ENCODE measurements around the gene IQGAP2.
"Not testable (repeated sequence)": the region's sequence is repeated elsewhere in the genome, so short reads cannot be mapped to it uniquely, and the experiment has no call there.

Gene IQGAP2

DNA sequence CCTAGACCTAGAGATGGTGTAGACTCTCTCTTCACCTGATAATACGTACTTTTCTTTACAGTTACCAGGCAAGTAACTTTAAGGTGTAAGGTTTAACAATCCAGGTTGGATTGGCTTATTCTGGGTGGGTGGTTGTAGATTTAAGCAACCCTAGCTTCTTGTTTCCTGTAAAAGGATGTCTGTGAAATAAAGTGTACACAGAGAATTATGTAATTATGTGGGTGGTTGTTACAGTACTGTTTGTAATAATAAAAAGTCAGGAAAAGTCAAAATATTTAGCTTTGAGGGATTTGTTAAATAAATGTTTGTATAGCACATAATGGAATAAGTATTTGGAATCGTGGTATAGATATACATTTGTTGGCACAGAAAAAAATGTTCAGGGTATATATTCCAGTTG is 269.2 kb downstream of the IQGAP2 start:
- DNase-seq: no peak

DNA sequence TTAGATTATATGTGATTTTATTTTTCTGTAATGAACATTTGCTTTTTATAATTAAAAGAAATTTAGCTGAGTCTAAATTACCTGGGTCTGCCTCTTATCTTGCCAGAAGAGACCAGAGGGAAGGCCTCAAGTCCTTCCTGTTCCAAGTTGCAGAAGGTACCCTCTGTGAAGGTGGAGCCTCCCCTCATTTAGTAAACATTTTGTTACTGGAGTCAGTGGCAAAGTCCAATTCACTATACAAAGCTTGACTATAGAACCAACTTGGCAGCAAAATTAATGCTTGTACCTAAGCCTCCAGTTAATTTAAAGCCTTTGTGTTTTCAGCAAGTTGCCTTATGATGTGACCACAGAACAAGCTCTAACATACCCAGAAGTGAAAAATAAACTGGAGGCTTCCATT is 270.0 kb downstream of the IQGAP2 start:
- DNase-seq: no peak

DNA sequence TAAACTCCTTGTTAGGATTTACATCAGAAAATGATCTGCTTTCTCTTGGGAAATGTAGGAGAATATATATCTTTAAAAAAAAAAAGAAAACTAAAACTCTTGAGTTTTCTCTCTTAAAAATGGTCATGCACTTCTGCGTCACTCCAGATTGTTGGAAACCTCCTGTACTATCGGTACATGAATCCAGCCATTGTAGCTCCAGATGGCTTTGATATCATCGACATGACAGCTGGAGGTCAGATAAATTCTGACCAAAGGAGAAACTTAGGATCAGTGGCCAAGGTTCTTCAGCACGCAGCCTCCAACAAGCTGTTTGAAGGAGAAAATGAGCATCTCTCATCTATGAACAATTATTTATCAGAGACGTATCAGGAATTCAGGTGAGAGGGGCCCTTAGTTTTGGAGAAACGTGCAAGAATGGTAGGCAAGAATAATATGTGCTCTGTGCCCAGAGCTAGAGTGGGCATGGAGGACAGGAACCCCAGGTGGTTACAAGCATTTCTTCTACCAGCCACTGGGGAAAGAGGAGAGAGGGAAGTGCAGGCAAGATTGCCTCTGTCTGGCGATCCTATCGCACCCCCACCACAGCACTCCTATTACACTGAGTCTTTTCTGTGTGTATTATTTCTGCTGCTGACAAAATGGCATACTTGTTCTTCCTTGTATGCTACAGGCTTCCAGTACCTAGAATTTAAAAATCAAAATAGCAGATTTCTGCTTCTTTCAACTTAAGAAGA is 271.4 kb downstream of the IQGAP2 start:
- DNase-seq: no peak

DNA sequence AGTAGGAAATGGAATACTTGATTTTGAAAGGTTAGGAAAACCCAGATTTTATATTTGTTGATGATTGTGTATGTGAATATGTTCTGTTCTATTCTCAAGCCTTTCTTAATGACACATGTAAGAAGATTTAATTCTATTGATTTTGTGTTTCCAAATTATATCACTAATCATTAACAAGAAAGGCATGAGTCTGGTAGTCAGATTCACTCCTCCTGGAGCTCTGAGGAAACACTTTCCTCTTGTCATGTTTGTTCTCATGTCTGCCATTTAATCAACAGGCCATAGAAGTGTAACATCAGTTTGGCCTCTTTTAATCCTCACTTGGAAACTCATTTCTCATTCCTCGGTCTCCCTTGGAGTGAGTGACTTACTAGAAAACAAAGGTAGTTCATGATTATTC is 272.3 kb downstream of the IQGAP2 start:
- DNase-seq: no peak

DNA sequence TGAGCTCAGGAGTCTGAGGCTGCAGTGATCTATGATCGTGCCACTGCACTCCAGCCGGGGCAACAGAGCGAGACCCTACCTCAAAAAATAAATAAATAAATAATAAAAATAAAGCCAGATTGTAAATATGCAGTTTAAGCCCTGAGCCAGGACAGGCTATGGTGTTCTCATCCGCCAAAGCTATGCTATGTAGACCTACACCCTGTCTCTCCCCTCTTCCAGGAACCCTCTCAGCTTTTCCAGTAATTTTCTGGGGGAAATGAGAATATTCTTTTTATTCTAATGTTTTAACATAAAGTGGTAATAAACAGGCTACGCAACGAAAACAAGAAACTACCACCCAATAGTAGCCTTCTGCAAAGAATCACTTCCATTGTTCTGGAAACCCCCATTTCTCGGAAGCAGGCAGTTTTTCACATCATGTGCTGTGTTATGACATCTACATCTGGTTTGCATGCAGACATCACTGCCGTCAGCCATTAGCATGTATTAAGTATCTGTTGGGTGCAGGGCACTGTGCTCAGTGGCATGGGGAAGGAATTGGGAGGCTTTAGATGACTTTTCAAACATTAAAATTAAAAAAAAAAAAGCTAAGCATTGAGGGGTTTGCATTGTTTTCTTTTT is 274.9 kb downstream of the IQGAP2 start:
- DNase-seq: no peak

DNA sequence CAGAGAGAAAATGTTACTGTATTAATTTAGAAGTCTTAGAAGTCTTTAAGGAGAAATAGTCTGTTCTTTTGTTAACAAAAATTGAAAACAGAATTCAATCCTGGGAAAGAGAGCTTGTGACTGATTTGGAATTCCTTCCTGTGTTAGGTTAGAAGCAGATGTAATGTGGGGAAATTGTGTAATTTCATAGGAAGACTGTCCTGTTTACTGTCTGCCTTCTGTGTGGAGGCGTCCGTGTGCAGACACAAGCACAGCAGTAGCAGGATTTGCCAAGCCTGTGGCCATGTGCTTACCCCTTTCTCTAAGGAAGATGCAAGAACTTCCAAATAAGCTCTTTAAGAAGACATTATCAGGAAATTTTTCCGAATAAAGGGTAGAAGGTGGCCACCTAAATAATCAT is 276.1 kb downstream of the IQGAP2 start:
- DNase-seq: no peak

DNA sequence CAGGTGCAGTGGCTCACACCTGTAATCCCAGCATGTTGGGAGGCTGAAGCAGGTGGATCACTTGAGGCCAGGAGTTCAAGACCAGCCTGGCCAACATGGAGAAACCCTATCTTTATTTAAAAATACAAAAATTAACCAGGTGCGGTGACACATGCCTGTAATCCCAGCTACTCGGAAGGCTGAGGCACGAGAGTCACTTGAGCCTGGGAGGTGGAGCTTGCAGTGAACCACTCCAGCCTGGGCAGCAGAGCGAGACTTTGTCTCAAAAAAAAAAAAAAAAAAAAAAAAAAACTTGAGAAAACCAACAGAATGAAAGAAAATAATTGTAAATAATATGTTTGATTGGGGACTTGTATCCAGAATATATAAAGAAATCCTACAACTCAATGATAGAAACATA is 277.7 kb downstream of the IQGAP2 start:
- not testable (repeated sequence) for DNase-seq

DNA sequence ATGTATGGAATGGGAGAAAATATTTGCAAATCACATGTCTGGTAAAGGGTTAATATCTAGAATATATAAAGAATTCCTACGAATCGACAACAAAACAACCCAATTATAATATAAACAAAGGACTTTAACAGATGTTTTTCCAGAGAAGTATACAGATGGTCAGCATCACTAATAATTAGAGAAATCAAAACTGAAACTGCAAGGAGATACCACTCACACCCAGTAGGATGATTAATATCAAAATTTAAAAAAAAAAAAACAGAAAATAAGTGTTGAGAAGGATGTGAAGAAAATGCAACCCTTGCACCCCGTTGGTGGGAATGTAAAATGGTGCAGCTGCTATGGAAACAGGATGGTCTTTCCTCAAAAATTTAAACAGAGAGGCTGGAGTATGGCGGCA is 278.2 kb downstream of the IQGAP2 start:
- DNase-seq: no peak

DNA sequence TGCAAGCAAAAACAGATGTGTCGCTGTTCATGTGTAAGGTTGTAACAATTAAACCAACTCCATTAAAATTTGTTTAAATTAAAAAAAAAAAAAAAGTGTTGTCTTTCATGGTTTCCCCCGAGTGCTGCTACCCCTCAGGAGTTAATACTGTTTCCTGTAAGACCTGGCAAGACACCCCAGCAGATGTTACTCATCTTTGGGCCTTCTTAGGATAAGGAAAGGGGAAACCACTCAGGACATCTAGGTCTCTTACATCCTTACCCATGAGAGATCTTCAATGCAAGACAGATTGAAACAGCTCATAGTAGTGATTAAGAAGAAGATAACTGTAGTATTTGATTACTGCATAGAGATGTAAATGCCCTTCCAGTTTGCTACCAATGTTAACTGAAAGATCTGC is 279.3 kb downstream of the IQGAP2 start:
- no peak for DNase-seq

DNA sequence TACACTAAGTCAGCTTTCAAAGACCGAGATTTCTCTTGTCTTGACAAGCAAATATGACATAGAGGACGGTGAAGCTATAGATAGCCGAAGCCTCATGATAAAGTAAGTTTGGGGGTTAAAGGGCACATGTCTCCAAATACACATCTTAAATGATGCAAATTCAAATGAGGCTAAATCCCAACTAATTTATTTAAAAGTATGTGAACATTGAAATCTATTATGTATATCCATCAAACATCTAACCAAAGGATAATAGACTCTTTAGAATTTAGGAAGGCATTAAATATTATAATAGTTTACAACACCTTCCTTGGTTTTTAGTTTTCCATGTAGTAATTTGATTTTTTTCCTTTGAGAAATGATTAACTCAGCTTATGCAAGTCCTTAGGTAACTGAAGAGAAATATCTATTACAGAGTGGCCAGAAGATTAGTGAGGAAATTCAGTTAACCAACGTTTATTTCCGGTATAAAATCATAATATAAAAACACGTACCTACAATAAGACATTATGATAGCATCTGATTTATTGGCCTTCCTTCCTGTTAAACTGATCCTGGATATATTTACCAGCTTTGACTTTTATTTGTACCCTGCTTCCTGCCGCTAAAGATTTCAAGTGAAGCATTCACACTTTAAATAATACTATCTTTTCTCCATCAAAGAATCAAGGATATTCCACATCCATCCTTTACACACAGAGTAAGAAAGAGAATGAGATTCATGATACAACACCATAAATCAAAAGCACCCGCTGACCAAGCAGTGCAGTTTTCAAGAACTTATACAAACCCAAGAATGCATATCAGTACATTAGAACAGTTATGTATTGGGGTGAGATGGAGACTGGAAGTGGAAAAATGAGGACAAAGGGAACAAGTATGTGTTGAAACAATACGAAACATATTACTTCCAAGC is 281.0 kb downstream of the IQGAP2 start:
- DNase-seq: no peak

DNA sequence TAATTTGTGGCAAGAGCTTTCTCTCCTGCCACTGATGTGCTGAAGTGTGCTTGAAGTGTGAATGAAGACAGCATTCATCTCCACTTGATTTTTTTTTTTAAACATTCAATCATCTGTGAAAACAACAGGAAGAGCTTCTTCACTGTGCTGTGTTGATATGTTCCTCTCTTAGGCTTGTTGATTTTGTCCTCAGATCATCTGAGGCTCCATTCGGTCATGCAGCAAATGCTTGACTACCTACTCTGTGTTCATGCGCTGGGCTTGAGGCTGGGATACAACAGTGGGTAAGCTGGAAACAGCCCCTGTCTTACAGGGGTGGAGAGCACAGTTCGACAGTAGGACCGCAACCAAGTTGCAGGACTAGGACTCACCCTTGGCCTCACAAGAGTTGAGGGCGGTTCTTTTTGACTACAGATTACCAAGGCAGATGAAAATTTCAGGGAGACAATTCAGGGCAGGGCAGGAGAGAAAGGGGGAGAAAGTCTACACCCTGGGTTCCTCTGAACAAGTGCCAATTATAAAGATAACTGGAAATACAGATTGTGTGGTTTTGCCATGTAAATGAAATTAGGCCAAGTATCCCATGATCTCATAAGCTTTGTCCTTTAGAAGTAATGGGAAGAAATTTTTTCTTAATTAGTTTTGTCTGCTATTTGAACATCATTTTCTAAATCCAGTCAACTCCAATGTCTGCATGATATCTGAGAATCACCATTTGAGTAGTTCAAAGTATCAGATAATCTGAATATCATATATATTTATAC is 281.9 kb downstream of the IQGAP2 start:
- DNase-seq: no peak

DNA sequence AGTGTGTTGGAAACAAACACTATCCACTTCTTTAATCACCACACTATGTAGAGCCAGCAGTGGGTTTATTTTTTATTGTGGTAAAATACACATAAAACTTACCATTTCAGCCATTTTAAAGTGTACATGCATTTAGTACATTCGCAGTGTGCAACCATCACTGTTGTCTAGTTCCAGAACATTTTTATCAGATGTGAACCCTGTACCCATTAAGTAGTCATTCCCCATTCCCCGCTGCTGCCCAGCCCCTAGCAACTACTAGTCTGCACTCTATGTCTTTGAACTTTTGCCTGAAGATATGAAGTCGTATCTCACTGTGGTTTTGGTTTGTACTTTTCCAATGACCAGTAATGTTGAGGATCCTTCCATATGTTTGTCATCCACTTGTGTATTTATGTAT is 282.6 kb downstream of the IQGAP2 start:
- no peak for DNase-seq

DNA sequence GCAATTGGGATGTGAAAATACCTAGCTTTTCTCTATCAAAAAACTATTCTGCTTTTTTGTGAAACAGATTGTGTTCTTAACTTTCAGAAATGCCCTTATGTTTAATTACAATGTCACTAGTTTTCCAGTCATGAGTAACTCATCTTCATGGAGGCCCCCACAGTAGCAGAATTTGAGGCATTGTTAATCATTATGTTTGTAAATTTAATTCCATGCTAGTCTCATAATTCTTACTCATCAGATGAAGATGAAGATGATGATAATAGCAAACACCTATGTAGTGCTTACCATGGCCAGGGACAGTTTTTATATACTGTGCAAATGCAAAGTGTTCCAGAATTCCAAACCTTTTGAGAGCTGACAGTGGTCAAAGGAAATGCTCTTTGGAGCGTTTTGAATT is 285.1 kb downstream of the IQGAP2 start:
- no peak for DNase-seq

DNA sequence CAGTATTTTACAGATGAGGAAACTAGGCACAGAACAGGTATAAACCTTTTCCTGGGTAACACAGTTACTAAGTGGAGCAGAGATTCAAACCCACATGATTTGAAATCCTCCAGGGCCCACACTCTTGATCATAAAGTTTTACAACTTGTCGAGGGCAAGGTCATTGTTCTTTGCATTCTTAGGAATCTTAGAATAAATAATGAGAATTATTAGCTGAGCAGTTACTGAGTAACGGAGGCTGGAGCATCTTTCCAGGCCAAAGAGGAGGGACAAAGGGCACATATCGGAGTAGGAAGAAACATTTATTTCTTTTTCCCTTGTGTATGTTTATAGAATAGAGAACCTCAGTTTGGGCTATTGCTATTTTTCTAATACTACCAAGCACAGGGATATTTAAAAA is 285.8 kb downstream of the IQGAP2 start:
- DNase-seq: no peak

DNA sequence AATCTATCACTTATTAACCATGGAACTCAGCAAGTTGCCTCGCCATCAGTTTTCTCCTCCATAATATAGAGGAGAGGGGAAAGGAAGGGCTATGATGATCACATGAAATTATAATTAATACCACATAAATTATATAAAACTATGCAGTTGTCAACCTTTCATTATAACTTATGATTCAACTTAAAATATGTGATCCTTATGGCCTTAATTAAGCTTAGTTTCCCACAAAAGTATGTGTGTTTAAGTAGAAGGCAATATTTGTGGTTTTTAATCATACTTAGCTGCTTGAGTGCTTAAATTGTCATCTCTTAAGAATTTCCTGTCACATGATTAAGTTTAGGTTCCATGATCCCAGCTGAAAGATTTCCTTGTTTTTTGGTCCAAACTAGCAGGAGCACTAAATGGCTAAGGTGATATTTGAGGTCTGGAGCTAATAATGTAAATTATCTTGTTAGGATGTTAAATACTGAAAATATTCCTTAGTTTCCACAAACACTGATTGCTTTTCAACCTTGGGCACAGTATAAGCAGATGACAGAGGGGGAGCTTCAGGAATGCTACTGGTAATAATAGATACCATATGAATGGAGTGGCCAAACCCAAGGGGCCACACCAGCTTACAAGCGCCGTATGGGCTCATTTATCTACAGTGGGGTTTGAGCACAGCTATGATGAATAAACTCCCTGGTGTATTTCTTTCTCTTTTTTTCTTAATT is 286.4 kb downstream of the IQGAP2 start:
- no peak for DNase-seq

DNA sequence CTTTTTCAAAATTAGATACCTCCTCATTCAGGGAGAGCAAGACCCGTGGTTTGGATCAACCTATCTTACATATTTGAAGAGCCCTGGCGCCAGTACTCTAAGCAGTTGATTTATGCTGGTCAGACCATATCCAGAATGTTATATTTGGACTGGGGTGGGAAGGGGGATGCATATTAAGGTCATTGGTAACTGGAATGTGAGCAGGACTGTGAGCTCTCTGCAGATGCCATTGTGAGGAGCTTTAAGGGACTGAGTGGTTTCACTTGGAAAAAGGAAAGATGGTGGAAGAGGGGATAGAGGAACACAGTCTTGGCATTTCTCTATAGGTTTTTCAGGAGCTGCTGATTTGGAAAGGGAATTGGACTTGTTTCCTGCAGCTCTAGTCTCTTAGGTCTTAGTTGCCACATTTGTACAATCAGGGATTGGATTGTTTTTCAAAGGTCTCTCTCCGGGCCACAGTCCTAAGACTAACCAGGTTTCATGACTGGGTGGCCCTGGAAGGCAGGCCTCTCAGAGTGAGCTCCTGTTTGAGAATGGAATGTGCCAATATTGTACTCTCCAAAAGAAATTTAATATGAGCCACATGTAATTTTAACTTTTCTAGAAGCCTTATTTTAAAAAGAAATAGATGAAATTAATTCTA is 287.1 kb downstream of the IQGAP2 start:
- no peak for DNase-seq

DNA sequence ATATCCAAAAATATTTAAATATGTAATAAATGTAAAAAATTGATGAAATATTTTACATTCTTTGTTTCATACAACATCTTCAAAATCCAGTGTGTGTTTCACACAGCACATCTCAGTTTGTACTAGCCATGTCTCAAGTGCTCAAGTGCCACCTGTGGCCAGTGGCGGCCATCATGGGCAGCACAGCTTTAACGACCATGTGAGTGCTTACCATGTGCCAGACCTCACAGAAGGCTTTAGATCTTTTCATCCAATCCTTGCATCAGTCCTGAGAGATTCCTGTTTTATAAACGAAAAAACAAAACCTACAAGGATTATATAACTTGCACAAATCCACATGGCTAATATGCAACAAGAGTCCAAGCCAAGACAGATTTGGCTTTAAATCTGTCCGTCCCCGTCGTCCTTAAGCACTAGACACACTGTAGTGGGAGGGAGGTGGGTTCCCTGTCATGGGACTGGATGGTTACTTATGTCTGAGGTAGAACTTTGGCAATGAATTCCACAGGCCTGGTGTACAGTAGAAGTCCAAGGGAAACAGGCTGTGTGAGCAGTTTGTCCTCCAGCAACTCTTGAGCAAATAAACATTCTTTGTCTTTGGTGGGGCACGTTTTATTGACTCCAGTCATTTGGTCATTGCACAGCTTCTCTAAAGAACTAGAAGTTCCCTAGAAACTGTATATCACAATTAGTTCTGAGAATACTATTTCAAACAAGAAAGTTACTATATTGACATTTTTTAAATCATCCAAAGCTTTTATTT is 287.8 kb downstream of the IQGAP2 start:
- no peak for DNase-seq

DNA sequence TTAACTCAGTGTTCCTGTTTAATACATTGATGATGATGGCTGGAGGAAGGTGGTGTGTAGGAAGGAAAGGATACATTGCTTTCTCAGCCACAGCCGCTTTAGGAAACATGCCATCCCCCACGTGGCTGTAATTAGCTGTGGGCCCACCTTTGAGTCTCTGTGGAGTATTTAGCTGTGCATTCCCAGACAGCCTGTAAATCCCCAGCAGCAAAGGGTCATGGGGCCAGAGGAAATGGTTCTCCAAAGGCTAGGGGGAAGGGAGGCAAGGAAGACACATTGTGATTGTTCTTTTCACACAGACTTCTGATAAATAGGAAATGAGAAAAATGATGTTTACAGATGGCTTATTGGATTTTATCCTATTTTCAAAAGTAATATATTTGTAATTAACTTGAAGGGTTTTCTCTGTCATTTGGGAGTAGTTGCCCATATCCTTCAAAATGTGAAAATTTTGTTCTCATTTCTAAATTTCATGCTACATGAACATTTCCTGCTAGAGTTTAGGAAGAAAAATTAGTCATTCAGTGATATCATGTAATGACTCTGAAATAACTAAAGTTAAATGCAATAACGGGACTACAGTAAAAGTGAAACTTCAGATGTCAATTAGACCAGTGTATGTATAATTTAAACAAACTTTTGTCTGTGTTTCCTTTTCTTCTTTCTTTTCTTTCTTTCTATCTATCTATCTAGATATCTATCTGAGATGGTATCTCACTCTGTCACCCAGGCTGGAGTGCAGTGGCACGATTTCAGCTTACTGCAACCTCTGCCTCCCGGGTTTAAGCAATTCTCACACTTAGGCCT is 288.6 kb downstream of the IQGAP2 start:
- no peak for DNase-seq

DNA sequence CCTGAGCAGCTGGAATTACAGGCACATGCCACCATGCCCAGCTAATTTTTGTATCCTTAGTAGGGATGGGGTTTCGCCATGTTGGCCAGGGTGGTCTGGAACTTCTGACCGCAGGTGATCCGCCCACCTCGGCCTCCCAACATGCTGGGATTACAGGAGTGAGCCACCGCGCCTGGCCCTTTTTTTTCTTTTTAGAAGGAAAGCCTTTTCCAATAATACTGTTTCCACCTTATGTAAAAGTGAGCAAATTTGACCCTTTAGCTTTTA is 289.1 kb downstream of the IQGAP2 start:
- DNase-seq: no peak

DNA sequence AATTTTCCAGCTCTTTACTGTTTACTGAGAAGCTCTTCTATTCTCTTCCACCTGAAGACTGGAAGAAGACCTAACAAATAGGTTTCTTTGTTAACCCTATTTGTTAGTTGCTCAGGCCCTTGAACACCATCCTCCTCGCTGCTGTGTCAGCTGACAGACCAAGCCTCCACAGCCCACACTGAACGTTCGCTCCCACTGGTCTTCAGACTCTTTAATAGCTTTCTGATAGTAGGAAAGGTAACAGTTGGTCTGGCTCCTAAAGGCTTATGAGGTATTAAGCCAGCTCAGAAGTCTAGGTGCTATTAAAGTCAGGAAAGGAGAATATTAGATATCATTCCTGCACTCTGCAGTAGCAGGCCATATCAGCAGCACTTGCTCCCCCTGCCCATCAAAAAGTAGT is 289.6 kb downstream of the IQGAP2 start:
- DNase-seq: no peak

DNA sequence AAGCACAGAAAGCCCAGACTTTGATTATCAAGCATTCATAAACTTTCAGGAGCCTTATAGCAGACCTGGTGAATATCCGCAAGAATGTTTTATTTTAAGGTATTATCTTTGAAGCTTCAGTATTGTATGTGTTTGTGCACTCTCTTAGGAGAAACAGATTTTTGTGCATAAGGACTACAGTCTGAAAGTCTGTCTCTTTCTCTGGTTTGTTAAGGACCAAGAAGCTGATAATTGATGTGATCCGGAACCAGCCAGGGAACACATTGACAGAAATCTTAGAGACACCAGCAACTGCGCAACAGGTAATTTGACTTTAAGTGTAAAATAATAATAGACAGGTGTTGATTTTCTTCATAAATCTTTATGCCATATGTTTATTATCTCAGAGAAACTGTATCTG is 290.1 kb downstream of the IQGAP2 start:
- DNase-seq: no peak

Measured in NCI-H2029 treated with DMSO at 0.1 percent for 48 hours (cell line).